RWPE2 (cell line): ENCODE results near the gene LRRC8D.

ENCODE experiments used
- ATAC-seq: fragments of 200-7000 bp; cut with Tn5 transposase; 3 replicates; pipeline ENCODE4 v1.9.1; 2021; ENCODE audit warnings: low read depth
- DNase-seq: peaks from one replicate; pipeline ENCODE4 v3.0.0-alpha.2; 2020; ENCODE audit warnings: low spot score
- H3K27ac ChIP-seq: fragments of 450-650 bp; 2 replicates; pipeline ENCODE4 v1.5.1; 2017; ENCODE audit warnings: mild to moderate bottlenecking; ENCODE audit not compliant: poor library complexity, severe bottlenecking
- H3K27me3 ChIP-seq: fragments of 250-450 bp; sonication (Bioruptor Pico); 2 replicates; pipeline ENCODE4 v1.5.1; 2021; ENCODE audit warnings: mild to moderate bottlenecking, moderate library complexity; ENCODE audit not compliant: insufficient read depth, poor library complexity, severe bottlenecking
- H3K36me3 ChIP-seq: fragments of 250-450 bp; sonication (Bioruptor Pico); 2 replicates; pipeline ENCODE4 v1.5.1; 2020; ENCODE audit warnings: low read depth, mild to moderate bottlenecking, moderate library complexity
- H3K4me1 ChIP-seq: fragments of 250-450 bp; sonication (Bioruptor Pico); 2 replicates; pipeline ENCODE4 v1.5.1; 2021; ENCODE audit warnings: mild to moderate bottlenecking, moderate library complexity; ENCODE audit not compliant: insufficient read depth, poor library complexity, severe bottlenecking
- H3K4me3 ChIP-seq: fragments of 250-450 bp; sonication (Bioruptor Pico); 2 replicates; pipeline ENCODE4 v1.5.1; 2021; ENCODE audit warnings: mild to moderate bottlenecking, moderate library complexity; ENCODE audit not compliant: severe bottlenecking
- H3K9me3 ChIP-seq: fragments of 250-450 bp; sonication (Bioruptor Pico); 2 replicates; pipeline ENCODE4 v1.5.1; 2021; ENCODE audit warnings: mild to moderate bottlenecking, moderate library complexity; ENCODE audit not compliant: severe bottlenecking
- TF ChIP-seq, protein P1 (sequence below): fragments of 450-650 bp; IDR thresholded peaks from one replicate; pipeline ENCODE4 v1.5.1; 2017; ENCODE audit warnings: mild to moderate bottlenecking, moderate library complexity; ENCODE audit not compliant: poor library complexity, severe bottlenecking

LRRC8D gene

DNA sequence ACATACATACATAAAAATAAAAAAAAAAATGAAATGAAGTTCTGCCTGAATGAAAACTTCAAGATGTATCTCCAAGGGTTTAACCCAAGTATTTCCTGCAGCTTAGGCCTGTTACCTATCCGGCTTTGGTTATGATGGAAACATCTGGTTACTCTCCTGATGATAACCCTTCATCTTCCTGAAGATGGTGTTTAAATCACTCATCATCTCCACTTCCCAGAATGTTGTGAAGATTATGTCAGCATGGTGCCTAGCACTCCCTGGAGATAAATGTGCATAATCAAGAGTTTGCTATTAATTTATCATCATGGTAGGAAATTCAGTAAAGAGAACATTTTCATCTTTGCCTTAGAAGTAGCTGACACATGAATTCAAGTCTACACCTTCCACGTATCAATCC lies 121.2 kb downstream of the LRRC8D start:
- Histone ChIP-seq H3K27me3 (no peaks in the 10 kb centered on the region), H3K27ac (peak overlapping the region; percentile 55), H3K36me3 (no peaks in the 10 kb centered on the region), H3K4me3 (no peak overlapping the region), H3K9me3 (peaks cover 2% of the 10 kb centered on the region), H3K4me1 (peaks cover 23% of the 10 kb centered on the region)
- no peak for DNase-seq
- no peak for ATAC-seq
- TF ChIP-seq, protein P1, sequence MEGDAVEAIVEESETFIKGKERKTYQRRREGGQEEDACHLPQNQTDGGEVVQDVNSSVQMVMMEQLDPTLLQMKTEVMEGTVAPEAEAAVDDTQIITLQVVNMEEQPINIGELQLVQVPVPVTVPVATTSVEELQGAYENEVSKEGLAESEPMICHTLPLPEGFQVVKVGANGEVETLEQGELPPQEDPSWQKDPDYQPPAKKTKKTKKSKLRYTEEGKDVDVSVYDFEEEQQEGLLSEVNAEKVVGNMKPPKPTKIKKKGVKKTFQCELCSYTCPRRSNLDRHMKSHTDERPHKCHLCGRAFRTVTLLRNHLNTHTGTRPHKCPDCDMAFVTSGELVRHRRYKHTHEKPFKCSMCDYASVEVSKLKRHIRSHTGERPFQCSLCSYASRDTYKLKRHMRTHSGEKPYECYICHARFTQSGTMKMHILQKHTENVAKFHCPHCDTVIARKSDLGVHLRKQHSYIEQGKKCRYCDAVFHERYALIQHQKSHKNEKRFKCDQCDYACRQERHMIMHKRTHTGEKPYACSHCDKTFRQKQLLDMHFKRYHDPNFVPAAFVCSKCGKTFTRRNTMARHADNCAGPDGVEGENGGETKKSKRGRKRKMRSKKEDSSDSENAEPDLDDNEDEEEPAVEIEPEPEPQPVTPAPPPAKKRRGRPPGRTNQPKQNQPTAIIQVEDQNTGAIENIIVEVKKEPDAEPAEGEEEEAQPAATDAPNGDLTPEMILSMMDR = no peak

DNA sequence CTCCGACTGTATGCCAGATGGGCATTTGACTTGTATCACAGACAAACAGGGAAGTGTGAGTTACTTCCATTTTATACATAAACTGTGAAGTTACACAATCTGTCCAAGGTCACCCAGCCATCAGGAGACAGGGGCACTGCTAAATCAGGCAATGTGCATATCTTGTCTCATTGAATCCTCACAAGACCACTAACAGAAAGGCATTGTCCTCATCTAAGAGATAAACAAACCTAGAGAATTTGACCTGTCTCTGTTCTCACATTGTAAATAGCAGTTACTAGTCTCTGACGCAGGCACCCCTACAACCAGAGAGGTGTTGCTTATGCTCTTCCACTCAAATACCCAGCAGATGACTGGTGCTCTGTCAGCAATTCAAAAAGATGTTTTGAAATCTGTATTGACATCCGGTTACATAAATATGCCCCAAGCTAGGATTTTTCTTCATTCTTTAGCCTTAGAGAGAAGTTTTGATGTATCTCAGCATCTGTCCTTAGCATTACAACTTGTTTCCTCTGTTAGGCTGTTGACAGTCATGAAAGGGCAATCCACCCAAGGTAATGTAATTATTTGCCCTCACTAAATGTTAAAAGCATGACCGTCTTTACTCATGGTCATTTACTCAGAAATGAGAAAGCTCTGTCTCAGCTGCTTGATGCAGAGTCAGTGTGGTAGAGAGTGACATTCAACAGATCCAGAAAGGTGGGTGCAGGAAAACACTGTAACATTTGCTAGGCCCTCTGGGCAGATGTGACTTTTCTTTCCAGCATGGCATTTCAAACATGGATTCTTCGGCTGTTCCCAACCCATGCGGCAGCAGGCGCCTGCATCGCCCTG lies 122.2 kb downstream of the LRRC8D start:
- TF ChIP-seq, protein P1 = no peak
- no peaks in the 10 kb centered on the region for H3K27me3 ChIP-seq
- peaks cover 23% of the 10 kb centered on the region for H3K4me1 ChIP-seq
- ATAC-seq = peak; percentile 90
- no peak for DNase-seq
- no peak overlapping the region for H3K4me3 ChIP-seq
- peaks cover 2% of the 10 kb centered on the region for H3K9me3 ChIP-seq
- H3K27ac ChIP-seq = peak overlapping the region; percentile 55
- H3K36me3 ChIP-seq = no peaks in the 10 kb centered on the region

DNA sequence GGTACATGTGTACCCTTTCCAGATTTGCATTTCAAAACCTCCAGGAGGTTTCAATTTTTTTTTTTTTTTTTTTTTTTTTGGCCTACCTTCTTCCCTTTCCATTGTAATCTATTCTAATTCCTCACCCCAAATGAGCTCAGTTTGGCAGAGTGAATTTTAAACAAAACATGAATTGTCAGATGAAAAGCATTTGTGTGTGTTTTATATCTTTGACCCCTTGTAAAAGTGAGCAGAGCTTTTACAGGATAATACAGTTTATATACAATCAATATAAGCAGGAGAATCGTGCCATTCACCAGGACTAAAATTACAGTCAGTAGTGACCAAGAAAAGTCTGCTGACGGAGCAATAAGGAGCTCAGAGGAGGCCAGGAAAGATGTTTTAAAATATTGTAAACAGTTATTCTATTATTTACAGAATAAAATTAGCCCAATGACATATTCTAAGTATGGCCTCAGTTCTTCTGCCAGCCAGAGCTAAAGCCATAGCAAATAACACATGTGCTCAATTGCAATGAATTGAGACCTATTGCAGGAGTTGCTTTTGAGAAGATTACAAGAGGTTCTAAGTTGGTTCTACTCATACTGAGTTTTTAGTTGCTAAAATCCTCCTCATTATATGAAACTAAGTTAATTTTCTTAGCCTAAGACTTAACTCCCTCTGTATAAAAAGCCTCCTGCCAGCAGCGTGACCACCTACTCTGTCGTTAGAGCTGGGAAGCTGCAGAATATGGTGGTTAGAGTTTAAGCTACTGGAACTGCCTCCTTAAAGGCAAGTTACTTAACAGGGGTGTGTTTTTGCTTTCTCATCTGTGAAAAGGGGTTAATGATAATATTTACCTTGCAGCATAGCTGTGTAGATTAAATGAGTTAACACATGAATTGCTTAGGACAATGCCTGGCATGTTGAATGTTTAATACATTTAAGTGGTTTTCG lies 123.3 kb downstream of the LRRC8D start:
- ATAC-seq (no peak), DNase-seq (no peak)
- Histone ChIP-seq H3K4me1 (peaks cover 23% of the 10 kb centered on the region), H3K9me3 (peaks cover 2% of the 10 kb centered on the region), H3K36me3 (no peaks in the 10 kb centered on the region), H3K4me3 (no peak overlapping the region), H3K27ac (peak overlapping the region; percentile 55), H3K27me3 (no peaks in the 10 kb centered on the region)
- TF ChIP-seq, protein P1 = no peak

DNA sequence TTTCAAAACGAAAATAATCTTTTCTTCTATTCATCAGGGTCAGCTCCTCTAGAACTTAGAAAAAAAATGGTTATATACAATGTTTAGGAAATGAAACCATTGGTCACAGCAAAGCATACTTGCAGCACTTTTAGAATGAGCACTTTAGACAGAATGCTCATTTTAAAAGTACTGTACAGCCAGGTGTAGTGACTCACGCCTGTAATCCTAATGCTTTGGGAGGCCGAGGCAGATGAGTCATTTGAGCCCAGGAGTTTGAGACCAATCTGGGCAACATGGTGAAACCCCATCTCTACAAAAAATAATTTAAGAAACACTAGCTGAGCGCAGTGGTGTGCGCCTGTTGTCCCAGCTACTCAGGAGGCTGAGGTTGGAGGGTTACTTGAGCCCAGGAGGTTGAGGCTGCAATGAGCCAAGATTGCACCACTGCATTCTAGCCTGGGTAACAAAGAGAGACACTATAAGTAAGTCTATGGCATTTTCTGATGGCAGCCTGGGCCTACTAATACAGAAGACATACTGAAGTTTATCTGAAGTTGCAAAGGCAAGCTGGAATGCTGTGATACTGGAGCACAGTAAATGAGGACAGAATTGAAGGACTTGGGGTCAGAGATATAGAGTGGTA lies 125.1 kb downstream of the LRRC8D start:
- Histone ChIP-seq H3K4me1 (peaks cover 23% of the 10 kb centered on the region), H3K4me3 (no peak overlapping the region), H3K9me3 (peaks cover 2% of the 10 kb centered on the region), H3K27ac (peak overlapping the region; percentile 28), H3K36me3 (no peaks in the 10 kb centered on the region), H3K27me3 (no peaks in the 10 kb centered on the region)
- ATAC-seq = peak; percentile 77
- no peak for DNase-seq
- TF ChIP-seq, protein P1 = no peak
